ENCODE measurements around the gene ZNF526. TPM values are rescaled to one million over a fixed set of nuclear protein-coding genes. Genes with fewer than 3 reads are reported as not detected.

Gene ZNF526
- total and polyA plus RNA-seq, 8 donors, result 2.4 to 7.5 (median 5.6) TPM

DNA sequence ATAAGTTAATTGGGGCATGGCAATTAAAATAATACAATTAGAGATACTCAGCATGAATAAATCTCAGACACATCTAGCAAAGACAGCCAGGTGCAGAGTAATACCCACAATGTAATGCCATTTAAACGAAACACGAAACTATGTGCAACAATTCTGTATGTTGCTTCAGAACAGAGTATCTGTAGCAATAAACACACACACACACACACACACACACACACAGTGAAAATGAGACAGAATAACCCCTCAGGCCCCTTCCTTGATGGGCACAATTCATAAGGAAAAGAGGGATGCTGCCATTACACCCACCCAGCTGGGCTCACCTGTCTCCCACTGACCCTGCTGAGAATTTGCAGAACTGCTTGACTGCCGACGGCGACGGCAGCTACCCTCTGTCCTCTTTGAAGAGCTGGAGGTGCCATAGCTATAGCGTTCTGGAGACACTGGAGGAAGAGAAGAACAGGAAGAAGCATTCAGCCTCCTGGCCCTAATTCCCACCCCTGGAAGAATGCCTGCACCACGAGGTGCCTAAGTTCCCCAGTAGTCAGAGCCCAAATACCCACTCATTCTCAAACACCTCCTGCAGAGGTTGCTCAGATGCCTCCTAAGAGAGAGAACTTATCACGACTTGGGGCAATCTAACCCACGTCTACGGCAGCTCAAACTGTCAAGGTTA, 5.2 kb upstream of the ZNF526 start:
- TF ChIP-seq, protein P1, sequence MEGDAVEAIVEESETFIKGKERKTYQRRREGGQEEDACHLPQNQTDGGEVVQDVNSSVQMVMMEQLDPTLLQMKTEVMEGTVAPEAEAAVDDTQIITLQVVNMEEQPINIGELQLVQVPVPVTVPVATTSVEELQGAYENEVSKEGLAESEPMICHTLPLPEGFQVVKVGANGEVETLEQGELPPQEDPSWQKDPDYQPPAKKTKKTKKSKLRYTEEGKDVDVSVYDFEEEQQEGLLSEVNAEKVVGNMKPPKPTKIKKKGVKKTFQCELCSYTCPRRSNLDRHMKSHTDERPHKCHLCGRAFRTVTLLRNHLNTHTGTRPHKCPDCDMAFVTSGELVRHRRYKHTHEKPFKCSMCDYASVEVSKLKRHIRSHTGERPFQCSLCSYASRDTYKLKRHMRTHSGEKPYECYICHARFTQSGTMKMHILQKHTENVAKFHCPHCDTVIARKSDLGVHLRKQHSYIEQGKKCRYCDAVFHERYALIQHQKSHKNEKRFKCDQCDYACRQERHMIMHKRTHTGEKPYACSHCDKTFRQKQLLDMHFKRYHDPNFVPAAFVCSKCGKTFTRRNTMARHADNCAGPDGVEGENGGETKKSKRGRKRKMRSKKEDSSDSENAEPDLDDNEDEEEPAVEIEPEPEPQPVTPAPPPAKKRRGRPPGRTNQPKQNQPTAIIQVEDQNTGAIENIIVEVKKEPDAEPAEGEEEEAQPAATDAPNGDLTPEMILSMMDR (IDR thresholded peaks at IDR 0.05), result no peak
- Histone ChIP-seq H3K4me1 (peaks cover 5 to 31% (median 15%) of the 10 kb centered on the region in 3 donors), H3K4me3 (no peak overlapping the region), H3K9me3 (no peaks in the 10 kb centered on the region), H3K36me3 (peaks cover 1 to 6% (median 4%) of the 10 kb centered on the region in 3 donors), H3K27me3 (no peaks in the 10 kb centered on the region), H3K27ac (no peak overlapping the region)
- no peak for FAIRE-seq
- 58 to 59% methylated on average over 11 of the region's 11 CpGs for WGBS, 2 donors
- peak in 1 of 6 donors; percentile 16 for DNase-seq
- intact Hi-C loops (cut with DNase I), result no loop called here
- ATAC-seq, result no peak

DNA sequence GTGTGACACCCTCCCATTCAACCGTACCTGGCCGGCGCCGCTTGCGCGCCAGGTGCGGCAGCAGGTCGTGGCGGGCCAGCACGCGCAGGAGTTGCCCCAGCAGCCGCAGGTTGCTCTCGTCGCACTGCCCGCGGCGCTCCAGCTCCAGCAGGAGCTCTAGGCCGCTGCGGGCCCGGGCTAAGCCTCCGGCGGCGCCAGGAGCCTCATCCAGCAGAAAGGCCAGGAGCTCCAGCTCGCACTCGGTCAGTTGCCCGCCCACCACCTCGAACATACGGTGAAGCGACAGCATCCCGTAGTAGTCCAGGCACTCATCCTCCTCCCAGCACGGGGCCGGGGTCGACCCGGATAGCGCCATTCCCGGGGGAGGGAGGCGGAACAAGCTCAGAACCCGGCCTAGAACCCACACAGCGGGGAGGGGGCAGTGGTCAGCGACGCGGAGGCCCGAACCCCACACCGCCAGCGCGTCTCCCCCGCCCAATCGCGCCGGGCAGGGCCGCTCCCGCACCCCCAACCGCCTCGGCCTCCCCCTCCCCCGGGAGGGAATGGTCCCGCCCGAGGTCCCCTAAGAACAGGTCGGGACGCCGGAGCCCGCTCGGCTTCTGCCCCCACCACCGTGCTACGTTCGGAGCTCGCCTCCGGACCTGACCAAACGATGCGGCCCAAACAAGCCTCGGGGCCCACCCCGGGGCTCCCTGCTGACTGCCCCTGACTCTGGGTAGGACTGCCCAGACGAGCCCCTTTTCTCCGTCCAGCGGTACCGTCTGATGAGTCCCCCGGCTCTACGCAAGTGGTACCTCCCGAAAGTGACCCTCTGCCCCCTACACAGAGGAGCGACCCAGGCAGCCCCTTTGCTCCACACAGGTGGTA, 3.2 kb upstream of the ZNF526 start:
- peaks cover 0 to 6% (median 0%) of the 10 kb centered on the region in 3 donors for H3K36me3 ChIP-seq
- no peak for FAIRE-seq
- H3K4me1 ChIP-seq, result peaks cover 5 to 39% (median 15%) of the 10 kb centered on the region in 3 donors
- intact Hi-C loops (cut with DNase I), result no loop called here
- TF ChIP-seq, protein P1 (IDR thresholded peaks at IDR 0.05), result no peak
- no peaks in the 10 kb centered on the region for H3K9me3 ChIP-seq
- H3K4me3 ChIP-seq, result peak overlapping the region; percentile 47 to 75 (median 68)
- no peaks in the 10 kb centered on the region for H3K27me3 ChIP-seq
- peak in 5 of 6 donors; percentile 51 to 89 (median 76) for DNase-seq
- peak overlapping the region; percentile 82 to 98 (median 90) for H3K27ac ChIP-seq
- peak; percentile 17 to 32 (median 30) for ATAC-seq
- 1% methylated on average over 59 to 79 of the region's 79 CpGs for WGBS, 2 donors

DNA sequence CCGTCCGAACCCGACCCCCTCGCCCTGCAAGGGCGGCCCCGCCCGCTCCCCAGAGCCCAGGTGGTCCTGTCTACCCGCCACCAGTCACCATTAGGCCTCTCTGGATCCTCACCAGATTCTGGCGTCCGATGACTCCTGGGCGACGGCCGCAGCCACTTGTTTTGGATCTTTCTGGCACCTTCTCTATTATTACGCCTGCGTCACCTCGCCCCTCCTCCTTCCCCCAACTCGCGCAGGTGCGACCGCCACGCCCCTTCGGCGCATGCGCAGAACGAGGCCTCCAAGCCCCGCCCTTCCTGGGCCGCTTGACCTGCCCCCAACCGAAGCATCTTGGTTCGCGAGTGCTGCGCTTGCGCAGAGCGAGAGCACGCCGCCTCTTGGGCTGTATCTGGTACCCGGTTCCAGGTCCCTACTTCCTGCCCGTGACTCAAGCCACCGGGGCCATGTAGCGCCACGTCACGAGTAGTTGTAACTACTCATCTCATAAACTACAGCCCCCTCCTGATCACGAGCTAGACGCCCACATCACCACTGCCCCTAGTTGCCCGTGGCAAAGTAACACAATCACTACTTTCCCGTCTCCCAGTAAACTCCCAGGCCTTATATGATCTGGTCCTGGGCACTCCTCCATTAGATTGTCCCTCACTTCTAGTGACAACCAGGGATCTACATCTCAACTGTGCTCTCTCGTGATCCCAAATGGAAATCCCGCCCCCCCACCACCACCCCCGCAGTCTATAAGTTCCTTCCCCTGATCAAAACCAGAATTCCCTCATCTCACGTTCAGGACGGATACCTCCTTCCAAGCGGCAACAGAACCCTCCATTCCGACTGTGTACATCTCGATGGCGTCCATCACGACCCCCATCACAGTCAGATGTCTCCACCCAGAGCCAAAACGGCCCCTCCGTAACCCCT, 2.3 kb upstream of the ZNF526 start, which contains the start of gene DEDD2:
Gene DEDD2 (minus strand): TSS at position 158 of the 918 bp plus-strand sequence. CDS start 670 bp downstream, outside the sequence.
- Histone ChIP-seq H3K4me3 (peak within 1 kb of the TSS; percentile 47 to 75 (median 68)), H3K36me3 (peaks cover 0 to 6% (median 0%) of the 10 kb centered on the region in 3 donors), H3K27me3 (no peaks in the 10 kb centered on the region), H3K4me1 (peaks cover 5 to 39% (median 15%) of the 10 kb centered on the region in 3 donors), H3K9me3 (no peaks in the 10 kb centered on the region), H3K27ac (peak within 1 kb of the TSS; percentile 82 to 98 (median 90))
- intact Hi-C loops (cut with DNase I), result no loop called here
- peak; percentile 29 for FAIRE-seq
- peak; percentile 75 to 80 (median 79) for ATAC-seq
- DNase-seq, result peak; percentile 97 to 100 (median 100)
- WGBS, 2 donors, result 16% methylated on average over 57 of the region's 57 CpGs
- TF ChIP-seq, protein P1 (IDR thresholded peaks at IDR 0.05), result no peak

DNA sequence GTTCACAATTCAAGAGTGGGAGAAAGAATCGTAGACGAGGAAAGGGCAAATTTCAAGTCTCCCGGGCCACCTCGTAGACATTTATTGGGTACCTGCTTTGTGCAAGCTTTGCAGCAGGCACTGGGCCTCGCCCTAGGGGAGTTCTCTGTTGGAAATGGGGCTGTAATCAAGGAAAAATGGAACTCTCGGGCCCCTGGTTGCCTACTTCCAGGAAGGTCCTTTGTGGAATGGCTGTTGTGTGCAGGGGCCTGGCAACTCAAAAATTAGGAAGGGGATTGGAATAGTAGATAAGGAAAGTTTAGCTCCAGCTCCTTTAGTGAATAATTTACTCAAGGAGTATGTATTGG, 612 bp downstream of the ZNF526 start:
- H3K9me3 ChIP-seq, result no peaks in the 10 kb centered on the region
- peak overlapping the region in 2 of 4 donors; percentile 47 to 80 for H3K27ac ChIP-seq
- FAIRE-seq (no peak), ATAC-seq (no peak), DNase-seq (no peak)
- H3K36me3 ChIP-seq, result peaks cover 3 to 15% (median 14%) of the 10 kb centered on the region in 3 donors
- H3K4me3 ChIP-seq, result peak overlapping the region; percentile 54 to 89 (median 80)
- WGBS, 2 donors, result 1 to 2% methylated on average over 6 of the region's 6 CpGs
- intact Hi-C loops (cut with DNase I), result no loop called here
- TF ChIP-seq, protein P1 (IDR thresholded peaks at IDR 0.05), result no peak
- H3K27me3 ChIP-seq, result no peaks in the 10 kb centered on the region
- peaks cover 5 to 29% (median 8%) of the 10 kb centered on the region in 3 donors for H3K4me1 ChIP-seq
